Right lobe of liver (tissue), 4 donors: ENCODE results near the gene GLA.

Source experiments
- CTCF ChIP-seq, 4 donors: fragments of 200-600 bp in 3 of 4; fragments of 450-650 bp in 1 of 4; IDR thresholded peaks; one replicate each; pipeline versions ENCODE4 v1.5.1 to v1.8.0; 2016 to 2022; ENCODE audit warnings: antibody characterized with exemption in 4 of 4, mild to moderate bottlenecking in 2 of 4
- POLR2A ChIP-seq: fragments of 450-650 bp; IDR thresholded peaks from one replicate; pipeline ENCODE4 v1.6.1; 2017; ENCODE audit warnings: antibody characterized with exemption, mild to moderate bottlenecking
- donor health status: DM: no; HTN: no; CAD: no.
- donor health status: DM: no; HTN: no; CAD: no.
- donor health status: DM: no; HTN: yes; CAD: no.

DNA sequence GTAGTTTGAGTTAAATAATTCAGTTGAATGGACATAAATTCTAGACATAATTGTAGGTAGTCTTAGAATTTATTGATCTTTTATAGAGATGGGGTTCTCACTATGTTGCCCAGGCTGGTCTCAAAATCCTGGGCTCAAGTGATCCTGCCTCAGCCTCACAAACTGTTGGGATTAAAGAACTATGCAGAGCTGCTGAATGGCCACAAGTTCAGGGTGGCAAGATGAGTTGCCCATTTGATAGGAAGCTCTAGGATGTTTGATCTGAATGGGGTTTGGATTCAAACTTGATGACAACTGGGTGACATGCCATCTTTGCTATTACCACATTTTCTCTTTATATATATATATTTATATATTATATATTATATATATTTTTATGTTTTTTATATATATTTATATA is 13.4 kb downstream of the GLA start:
- TF ChIP-seq POLR2A (no peak), CTCF (IDR thresholded peaks at IDR 0.05) (no peak)
